GM12864 (cell line): Measurements from ENCODE around the gene CPE.

Experiments
- DNase-seq: peaks from one replicate; pipeline ENCODE4 v3.0.0-alpha.2; 2011; ENCODE audit warnings: low read depth
- H3K4me3 ChIP-seq: 2 replicates; pipeline ENCODE4 v1.5.1; 2011; ENCODE audit warnings: mild to moderate bottlenecking, low read depth, low read length, control low read depth
- CTCF ChIP-seq: IDR thresholded peaks from 2 replicates; pipeline ENCODE4 v1.5.1; 2011; ENCODE audit warnings: low read depth, mild to moderate bottlenecking, moderate library complexity, low read length, control low read depth, inconsistent platforms; ENCODE audit errors: missing control alignments

CPE gene

GRCh38 chr4:165378745-165379677, at the start of gene CPE:
TSS of gene CPE (plus strand) at chr4:165379008. CDS start at chr4:165379222, 214 bp downstream.
- H3K4me3 ChIP-seq: peak within 1 kb of the TSS; percentile 12
- peak; percentile 23 for TF ChIP-seq CTCF
- no peak for DNase-seq

DNA sequence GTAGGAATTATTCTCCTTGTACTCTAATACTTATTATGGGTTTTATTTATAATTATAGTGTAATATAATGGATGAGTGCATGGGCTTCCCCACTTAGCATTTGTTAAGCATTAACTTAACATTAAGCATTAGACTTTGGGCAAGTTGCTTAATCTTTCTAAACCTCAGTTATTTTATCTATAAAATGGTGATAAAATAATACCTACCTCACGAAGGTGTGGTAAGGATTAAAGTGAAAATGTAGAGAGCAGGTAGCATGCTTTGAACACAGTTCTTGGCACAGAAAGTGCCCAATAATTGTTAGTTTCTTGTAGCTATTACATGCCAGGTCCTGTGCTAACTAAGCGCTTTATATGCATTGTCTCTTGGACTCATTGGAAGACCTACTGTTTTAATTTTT, 48.7 kb upstream of the CPE start:
- peak overlapping the region; percentile 97; the same call in 1 of the 2 replicates for H3K4me3 ChIP-seq
- no peak for TF ChIP-seq CTCF
- DNase-seq: no peak

DNA sequence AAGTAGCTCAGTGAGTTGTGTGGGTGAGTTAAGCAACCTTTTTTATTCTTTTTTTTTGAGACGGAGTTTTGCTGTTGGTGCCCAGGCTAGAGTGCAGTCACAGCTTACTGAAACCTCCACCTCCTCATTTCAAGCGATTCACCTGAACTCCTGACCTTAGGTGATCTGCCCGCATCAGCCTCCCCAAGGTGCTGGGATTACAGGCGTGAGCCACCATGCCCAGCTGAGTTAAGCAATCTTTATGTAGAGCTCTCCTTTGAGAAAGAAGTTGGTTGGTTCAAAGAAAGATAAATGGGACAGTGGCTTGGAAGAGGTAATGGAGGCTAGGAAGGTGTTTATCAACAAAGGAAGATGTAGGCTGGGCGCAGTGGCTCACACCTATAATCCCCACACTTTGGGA, 48.1 kb upstream of the CPE start:
- DNase-seq: no peak
- TF ChIP-seq CTCF: no peak
- peak overlapping the region; percentile 97 for H3K4me3 ChIP-seq

DNA sequence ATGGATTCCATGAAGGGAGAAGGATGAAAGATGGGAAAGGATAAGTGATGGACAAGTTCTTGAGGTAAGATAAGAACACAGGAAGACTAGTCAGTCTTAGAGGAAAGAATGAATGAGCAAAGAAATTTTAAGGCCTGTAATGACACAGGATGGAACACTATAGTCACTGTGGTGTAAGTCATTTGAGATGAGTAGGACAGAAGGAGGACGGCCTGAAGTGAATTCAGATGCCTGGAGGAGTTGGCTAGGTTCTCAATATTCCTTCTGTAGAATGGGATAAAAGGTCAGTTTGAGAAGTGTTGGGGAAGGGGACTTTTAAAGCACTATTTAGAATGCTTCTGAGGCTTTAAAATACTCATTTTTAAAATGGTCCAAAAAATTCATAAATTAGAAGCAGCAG, 47.4 kb upstream of the CPE start:
- TF ChIP-seq CTCF: no peak
- DNase-seq: no peak
- peak overlapping the region; percentile 97; the same call in 1 of the 2 replicates for H3K4me3 ChIP-seq

DNA sequence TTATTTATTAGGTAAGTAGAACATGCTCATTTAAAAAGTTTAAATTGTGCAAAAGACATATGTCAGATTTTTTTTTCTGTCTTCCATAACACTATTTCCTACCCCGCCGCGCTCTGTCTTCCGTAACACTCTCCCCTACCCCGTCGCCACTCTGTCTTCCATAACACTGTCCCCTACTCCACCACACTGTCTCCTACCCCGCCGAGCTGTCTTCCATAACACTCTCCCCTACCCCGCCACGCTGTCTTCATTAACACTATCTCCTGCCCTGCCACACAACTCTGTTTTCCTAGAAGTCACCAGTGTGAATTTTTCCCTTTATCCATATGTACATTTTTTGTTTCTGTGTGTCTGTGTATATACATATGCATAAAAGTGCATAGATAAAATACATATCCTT, 47.0 kb upstream of the CPE start:
- TF ChIP-seq CTCF: no peak
- peak overlapping the region; percentile 19; the same call in 1 of the 2 replicates for H3K4me3 ChIP-seq
- no peak for DNase-seq

GRCh38 chr4:165332502-165332901, 46.3 kb upstream of the CPE start:
- no peak for DNase-seq
- peak overlapping the region; percentile 3; the same call in 1 of the 2 replicates for H3K4me3 ChIP-seq
- no peak for TF ChIP-seq CTCF

- no peak for DNase-seq
- no peak for TF ChIP-seq CTCF
- no peak overlapping the region for H3K4me3 ChIP-seq
Measured at GRCh38 chr4:165335163-165335703, 43.6 kb upstream of the CPE start.
